PC-9 (cell line): ENCODE data around the gene SMIM36. TPM values are rescaled to one million over a fixed set of nuclear protein-coding genes. Genes with fewer than 3 reads are reported as not detected.
"Not testable (repeated sequence)": the region's sequence is repeated elsewhere in the genome, so short reads cannot be mapped to it uniquely, and the experiment has no call there.

Source experiments
- BruUV-seq: library from RNA; stranded (reverse); fragments of 400-500 nt; replicated peaks from 2 replicates; lab custom pipeline; 2021; lab: Mats Ljungman, UMichigan
- CTCF ChIA-PET: fragments of 300-600 bp; sonication (Branson Sonifier 250); formaldehyde crosslinking; loops from one replicate; lab custom pipeline; 2022; ENCODE audit warnings: antibody characterized with exemption; lab: Charles Lee
- POLR2A ChIA-PET: fragments of 300-600 bp; sonication (Branson Sonifier 250); formaldehyde crosslinking; loops from one replicate; lab custom pipeline; 2022; ENCODE audit warnings: antibody characterized with exemption; ENCODE audit not compliant: unreplicated experiment; lab: Charles Lee
- DNase-seq, 2 experiments: peaks; one replicate each; pipeline versions ENCODE4 v3.0.0 to v3.0.0-alpha.2; 2015 to 2022; ENCODE audit warnings: mixed read lengths in 1 of 2
- H2AFZ ChIP-seq: fragments of 200-600 bp; sonication (generic); 2 replicates; pipeline ENCODE4 v1.8.1; 2017; ENCODE audit warnings: antibody characterized with exemption
- H3F3A ChIP-seq: fragments of 200-600 bp; sonication (generic); 2 replicates; pipeline ENCODE4 v1.8.1; 2017; ENCODE audit warnings: antibody characterized with exemption, mild to moderate bottlenecking, low read depth; ENCODE audit not compliant: insufficient read depth
- H3K27ac ChIP-seq: fragments of 200-600 bp; sonication (generic); 2 replicates; pipeline ENCODE4 v1.6.1; 2016; ENCODE audit warnings: mixed run types
- H3K27me3 ChIP-seq: fragments of 200-600 bp; sonication (generic); 2 replicates; pipeline ENCODE4 v1.6.1; 2016; ENCODE audit warnings: low read depth, mixed run types; ENCODE audit not compliant: insufficient read depth
- H3K36me3 ChIP-seq: fragments of 200-600 bp; sonication (generic); 2 replicates; pipeline ENCODE4 v1.6.1; 2016; ENCODE audit warnings: low read depth, mixed run types
- H3K4me1 ChIP-seq: fragments of 200-600 bp; sonication (generic); replicated peaks from 2 replicates; pipeline ENCODE4 v1.6.1; 2016; ENCODE audit warnings: mixed run types; ENCODE audit not compliant: insufficient read depth
- H3K4me2 ChIP-seq: fragments of 200-600 bp; sonication (generic); 2 replicates; pipeline ENCODE4 v1.6.1; 2017; ENCODE audit warnings: mixed run types
- H3K4me3 ChIP-seq: fragments of 200-600 bp; sonication (generic); 2 replicates; pipeline ENCODE4 v1.6.1; 2016; ENCODE audit warnings: mixed run types
- H3K79me2 ChIP-seq: fragments of 200-600 bp; sonication (generic); 2 replicates; pipeline ENCODE4 v1.6.1; 2017; ENCODE audit warnings: low read depth, mixed run types
- H3K9me2 ChIP-seq: fragments of 200-600 bp; sonication (generic); 2 replicates; pipeline ENCODE4 v1.8.1; 2017; ENCODE audit warnings: mild to moderate bottlenecking; ENCODE audit not compliant: insufficient read depth
- H3K9me3 ChIP-seq: fragments of 200-600 bp; sonication (generic); 2 replicates; pipeline ENCODE4 v1.8.1; 2016; ENCODE audit warnings: low read depth; ENCODE audit not compliant: insufficient read depth
- H4K20me1 ChIP-seq: fragments of 200-600 bp; sonication (generic); 2 replicates; pipeline ENCODE4 v1.8.1; 2017; ENCODE audit not compliant: insufficient read depth
- CTCF ChIP-seq: fragments of 200-600 bp; sonication (generic); conservative IDR thresholded peaks from 2 replicates; pipeline ENCODE4 v1.6.1; 2017; ENCODE audit warnings: mixed run types, antibody characterized with exemption, mild to moderate bottlenecking, moderate library complexity
- EZH2 ChIP-seq: fragments of 200-600 bp; sonication (generic); IDR thresholded peaks from 2 replicates; pipeline ENCODE4 v1.8.0; 2017; ENCODE audit warnings: antibody characterized with exemption, low read depth
- intact Hi-C: fragments of 100-400 bp; cut with micrococcal nuclease; formaldehyde crosslinking; loops from one replicate; pipeline ENCODE4 v1.10.0; 2022; ENCODE audit not compliant: unreplicated experiment
- total RNA-seq: library from RNA; stranded (reverse); gene quantifications from 2 replicates; pipeline ENCODE4 v1.2.3, GENCODE V29; 2021

SMIM36 gene
- total RNA-seq, 1 experiment from 2014 or later: not detected

DNA sequence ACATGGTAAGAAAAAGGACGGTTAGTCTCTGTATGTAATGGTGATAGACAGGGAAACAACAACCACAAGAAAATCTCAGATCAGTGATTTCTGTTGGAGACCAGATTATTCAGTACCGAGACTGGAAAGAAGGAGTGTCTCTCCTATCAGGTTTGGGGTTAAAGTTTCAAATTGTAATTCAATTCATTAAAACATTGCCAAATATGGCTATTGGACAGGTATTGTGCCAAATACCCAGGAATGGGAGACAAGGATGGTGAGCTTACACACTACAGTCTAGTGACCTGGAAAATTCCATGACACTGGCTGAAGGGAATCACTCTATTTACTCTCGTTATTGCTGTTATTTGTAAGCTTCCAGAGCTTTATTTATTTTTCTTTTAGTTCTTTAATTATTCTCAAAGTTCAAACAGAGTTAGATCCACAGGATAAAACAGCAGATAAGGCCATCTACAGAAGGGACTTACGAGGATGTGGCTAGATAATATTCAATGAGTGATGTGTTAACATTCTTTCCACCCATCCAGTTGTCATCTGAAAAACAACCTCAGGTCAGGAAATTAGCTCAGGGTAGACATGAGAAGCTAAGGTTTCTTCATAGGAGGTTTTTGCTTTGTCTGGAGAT is 64.6 kb downstream of the SMIM36 start:
- Histone ChIP-seq H3K9me2 (no peaks in the 10 kb centered on the region), H3K4me3 (no peak overlapping the region), H2AFZ (no peak overlapping the region), H3F3A (peaks cover 16% of the 10 kb centered on the region), H3K4me2 (no peak overlapping the region), H3K36me3 (no peaks in the 10 kb centered on the region), H3K9me3 (no peaks in the 10 kb centered on the region), H3K27ac (no peak overlapping the region), H3K79me2 (no peaks in the 10 kb centered on the region), H3K27me3 (no peaks in the 10 kb centered on the region), H4K20me1 (no peaks in the 10 kb centered on the region), H3K4me1 (peaks cover 37% of the 10 kb centered on the region)
- TF ChIP-seq CTCF (no peak), EZH2 (no peak)
- ChIA-PET CTCF (no interaction called here), POLR2A (no interaction called here)
- intact Hi-C loops: no loop called here
- DNase-seq: no peak
- no TSS peak for BruUV-seq

DNA sequence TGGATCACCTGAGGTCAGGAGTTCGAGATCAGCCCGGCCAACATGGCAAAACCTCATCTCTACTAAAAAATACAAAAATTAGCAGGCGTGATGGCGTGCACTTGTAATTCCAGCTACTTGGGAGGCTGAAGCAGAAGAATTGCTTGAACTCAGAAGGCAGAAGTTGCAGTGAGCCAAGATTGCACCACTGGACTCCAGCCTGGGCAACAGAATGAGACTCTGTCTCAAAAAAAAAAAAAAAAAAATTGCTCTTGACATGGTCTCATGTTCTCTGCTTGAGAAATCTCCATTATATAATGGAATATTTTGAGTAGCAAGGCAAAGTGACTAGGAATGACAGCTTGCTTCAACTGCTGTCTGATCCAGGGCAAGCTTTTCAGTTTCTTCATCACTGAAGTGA is 65.2 kb downstream of the SMIM36 start:
- POLR2A ChIA-PET, H3K27ac ChIP-seq, H3K79me2 ChIP-seq, BruUV-seq, CTCF ChIA-PET, DNase-seq, H3K27me3 ChIP-seq, H3K36me3 ChIP-seq, H3K9me3 ChIP-seq, H3K4me3 ChIP-seq, intact Hi-C loops, H4K20me1 ChIP-seq, H2AFZ ChIP-seq, H3K4me2 ChIP-seq, H3K9me2 ChIP-seq: not testable (repeated sequence)
- H3K4me1 ChIP-seq: peaks cover 31% of the 10 kb centered on the region
- peaks cover 16% of the 10 kb centered on the region for H3F3A ChIP-seq

DNA sequence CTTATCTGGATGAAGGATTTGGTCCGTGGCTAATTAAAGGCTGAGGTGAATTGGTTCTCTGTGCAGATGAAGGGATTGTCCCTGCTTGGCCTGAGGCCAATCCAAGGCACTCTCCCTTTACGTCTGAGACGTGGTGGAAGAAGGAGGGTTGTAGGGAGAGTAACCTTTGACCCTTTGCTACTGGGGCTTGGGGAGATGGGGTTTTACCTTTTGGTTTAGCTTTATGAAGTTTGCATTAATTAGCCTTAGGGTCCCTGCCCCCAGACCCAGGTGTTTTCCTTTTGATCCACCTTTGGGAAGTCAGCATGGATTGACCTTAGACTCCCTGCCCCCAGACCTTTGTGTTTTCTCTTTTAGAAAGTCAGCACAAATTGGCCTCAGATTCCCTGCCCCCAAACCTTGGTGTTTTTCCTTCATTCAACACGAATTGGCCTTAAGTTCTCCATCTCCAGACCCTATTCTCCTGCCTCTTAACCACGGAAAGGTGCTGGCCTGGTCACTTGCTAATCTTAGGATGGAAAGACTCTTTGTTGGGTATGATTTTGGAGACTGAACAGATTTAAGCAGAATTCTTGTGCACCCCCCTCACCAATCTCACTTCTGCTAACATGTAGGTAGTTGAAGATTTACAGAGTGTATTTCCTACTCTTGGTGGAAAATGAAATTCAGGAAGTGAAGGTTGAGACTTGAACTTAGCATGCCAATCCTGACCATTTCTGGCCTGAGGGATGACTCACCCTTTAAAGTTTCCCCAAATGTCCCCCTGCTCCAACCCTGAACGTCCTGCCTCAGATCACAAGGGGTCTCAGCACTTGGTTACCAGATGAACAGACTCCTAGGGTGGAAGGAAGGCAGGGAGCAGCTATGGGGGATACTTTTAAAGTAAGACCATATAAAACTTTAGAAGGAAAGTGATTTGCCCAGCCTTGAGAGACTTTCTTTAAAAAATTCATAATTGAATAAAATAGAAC is 66.5 kb downstream of the SMIM36 start:
- Histone ChIP-seq H3K9me3 (no peaks in the 10 kb centered on the region), H3F3A (peaks cover 15% of the 10 kb centered on the region), H3K4me3 (no peak overlapping the region), H3K4me1 (peaks cover 31% of the 10 kb centered on the region), H2AFZ (no peak overlapping the region), H4K20me1 (no peaks in the 10 kb centered on the region), H3K36me3 (no peaks in the 10 kb centered on the region), H3K27me3 (no peaks in the 10 kb centered on the region), H3K9me2 (no peaks in the 10 kb centered on the region), H3K4me2 (no peak overlapping the region), H3K79me2 (no peaks in the 10 kb centered on the region), H3K27ac (no peak overlapping the region)
- ChIA-PET CTCF (no interaction called here), POLR2A (no interaction called here)
- intact Hi-C loops: no loop called here
- no TSS peak for BruUV-seq
- TF ChIP-seq CTCF (no peak), EZH2 (no peak)
- no peak for DNase-seq
